COLO668 (cell line): Measurements from ENCODE around the gene JMJD8.

Source experiments
- DNase-seq: peaks from one replicate; lab custom pipeline; 2025; ENCODE audit not compliant: unreplicated experiment; lab: John Stamatoyannopoulos, UW

JMJD8 gene

DNA sequence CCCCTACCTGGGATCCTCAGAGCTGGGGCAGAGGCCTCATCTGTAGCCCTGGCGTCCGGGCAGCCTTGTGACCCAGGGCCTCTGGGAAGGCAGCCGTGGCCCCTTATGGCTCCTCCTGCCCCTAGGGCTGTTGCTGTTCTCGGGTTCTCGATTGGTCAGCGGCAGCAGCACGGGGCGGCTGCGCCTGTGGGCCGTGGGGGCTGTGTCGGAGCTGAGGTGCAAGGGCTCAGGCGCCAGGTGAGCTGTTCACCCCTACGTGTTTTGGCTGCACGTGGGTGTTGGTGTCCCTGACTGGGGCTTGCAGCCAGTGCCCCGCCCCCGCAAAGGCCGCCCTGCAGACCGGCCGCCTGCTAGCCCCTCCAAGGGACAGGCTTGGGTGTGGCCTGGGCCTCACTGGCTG, 22.0 kb downstream of the JMJD8 start:
- no peak for DNase-seq

DNA sequence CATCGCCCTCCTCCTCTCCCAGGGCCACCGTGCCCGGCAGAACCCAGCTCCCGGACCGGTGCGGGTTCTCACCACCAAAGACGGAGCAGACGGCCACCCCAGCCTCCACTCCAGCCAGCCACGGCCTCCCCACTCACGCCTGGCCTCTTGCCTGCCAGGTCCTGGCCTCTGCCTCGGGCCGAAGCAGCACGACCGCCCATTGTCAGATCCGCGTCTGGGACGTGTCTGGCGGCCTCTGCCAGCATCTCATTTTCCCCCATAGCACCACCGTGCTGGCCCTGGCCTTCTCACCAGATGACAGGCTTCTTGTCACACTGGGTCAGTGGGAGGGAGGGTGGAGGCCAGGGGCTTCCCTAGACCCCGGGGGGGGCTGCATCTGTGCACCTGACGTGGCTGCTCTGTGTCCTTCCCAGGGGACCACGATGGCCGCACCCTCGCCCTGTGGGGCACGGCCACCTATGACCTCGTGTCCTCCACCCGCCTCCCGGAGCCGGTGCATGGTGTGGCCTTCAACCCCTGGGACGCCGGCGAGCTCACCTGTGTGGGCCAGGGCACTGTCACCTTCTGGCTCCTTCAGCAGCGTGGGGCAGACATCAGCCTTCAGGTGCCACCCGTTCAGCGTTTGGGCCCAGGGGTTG, 22.8 kb downstream of the JMJD8 start:
- DNase-seq = no peak

DNA sequence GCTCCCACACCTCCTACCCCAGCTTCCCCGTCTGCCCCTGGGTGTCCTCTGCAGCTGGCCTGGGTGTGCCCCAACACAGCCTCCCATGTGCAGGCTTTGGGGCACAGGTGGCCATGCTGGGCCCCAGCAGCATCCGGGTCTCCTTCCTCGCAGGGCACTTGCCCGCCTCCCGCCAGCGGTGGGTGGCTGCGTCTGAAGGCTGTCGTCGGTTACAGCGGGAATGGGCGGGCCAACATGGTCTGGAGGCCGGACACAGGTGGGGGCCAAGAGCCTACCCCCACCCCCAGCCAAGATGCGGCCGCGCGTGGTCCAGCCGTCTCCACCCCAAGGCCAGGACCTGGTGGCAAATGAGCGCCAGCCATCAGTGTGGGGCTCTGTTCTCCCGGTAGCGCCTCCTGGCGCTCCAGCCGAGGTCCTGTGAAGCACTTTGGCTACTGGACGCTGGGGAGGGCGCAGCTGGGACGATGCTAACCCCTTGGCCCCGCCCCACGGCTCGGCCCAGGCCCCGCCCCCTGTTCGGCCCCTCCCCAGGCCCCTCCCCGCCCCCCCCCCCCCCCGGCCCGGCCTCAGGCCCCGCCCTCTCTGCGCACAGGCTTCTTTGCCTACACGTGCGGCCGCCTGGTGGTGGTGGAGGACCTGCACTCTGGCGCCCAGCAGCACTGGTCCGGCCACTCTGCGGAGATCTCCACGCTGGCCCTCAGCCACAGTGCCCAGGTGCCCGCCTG, 23.5 kb downstream of the JMJD8 start:
- DNase-seq = peak; percentile 79

DNA sequence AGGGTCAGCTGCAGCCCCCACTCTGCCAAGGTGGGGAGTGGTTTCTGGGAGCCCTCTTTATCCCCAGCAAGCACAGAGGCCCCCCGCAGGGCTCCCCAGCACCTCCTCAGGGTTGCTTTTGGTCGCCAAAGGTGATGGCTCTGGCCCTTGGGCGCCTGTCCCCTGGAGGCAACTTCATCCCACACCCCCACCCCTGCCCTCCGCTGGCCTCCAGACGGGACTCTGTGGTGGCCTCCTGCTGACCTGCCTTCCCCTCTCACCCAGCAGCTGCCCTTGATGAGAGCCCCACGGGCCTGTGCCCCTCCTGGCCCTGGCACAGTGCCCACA, 24.0 kb downstream of the JMJD8 start:
- no peak for DNase-seq

DNA sequence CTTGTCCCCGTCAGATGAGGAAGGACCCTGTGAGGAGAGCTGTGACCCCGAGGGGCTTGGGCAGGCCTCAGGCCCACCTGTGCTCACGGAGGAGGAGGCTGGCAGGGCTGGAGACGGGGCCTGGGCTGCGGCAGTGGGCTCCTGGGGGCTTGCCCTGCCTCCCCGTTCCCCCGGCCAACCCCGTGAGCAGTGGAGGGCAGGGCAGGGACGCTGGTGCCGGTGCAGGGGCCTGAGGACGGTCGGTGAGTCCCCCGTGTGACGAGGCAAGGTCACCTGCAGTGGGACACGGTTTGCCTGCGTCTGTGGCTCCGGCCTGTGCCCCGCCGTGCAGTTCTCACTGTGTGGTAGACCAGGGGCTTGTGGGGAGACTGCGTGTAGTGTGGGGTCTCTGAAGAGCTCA, 24.5 kb downstream of the JMJD8 start:
- DNase-seq = no peak

DNA sequence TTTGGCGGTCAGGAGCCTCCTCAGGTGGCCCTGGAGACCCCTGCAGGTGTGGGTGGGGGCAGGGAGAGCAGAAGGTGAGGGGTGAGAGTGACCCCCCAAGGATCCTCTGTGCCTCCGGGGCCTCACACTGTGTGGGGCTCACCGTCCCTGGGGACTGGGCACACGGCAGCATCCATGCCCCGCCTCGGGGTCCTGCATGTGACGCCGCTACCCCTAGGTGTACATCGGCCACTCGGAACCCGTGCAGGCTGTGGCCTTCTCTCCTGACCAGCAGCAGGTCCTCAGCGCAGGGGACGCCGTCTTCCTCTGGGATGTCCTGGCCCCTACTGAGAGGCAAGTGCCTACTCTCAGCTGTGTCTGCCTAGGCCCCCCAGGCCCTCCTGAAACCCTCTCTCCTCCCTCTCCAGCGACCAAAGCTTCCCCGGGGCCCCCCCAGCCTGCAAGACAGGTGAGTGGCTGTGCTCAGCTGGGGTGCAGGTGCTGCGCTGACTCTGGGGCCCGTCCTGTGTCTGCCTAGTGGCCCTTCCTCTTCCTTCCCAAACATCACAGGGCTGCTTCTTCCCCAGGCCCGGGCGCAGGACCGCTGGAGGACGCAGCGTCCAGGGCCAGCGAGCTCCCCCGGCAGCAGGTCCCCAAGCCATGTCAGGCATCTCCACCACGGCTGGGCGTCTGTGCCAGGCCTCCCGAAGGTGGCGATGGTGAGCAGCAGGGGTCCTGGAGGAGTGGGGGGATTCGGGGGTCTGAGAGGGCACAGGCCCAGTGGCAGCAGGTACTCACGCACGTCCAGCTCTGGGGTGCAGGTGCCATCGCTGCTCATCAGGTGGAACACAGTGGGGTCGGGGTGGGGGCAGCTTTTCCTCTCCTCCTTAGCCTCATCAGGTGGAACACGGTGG, 25.2 kb downstream of the JMJD8 start:
- DNase-seq = no peak

DNA sequence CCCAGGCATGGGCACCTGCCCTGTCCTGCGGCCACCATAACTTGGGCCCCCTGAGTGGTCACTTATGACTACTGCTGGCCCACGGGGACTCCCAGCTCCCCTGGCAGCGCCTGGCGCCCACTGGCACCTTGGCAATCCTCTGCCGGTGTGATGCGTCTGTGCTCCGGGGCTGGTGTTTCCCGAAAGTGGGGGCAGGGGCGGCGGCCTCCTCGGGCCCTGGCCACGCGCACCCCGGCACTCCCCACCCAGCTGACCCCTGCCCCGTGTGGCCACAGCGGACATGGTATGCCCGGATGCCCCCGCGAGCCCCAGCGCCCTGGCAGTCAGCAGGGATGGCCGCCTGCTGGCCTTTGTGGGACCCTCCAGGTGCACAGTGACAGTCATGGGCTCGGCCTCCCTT, 26.6 kb downstream of the JMJD8 start:
- DNase-seq = no peak

DNA sequence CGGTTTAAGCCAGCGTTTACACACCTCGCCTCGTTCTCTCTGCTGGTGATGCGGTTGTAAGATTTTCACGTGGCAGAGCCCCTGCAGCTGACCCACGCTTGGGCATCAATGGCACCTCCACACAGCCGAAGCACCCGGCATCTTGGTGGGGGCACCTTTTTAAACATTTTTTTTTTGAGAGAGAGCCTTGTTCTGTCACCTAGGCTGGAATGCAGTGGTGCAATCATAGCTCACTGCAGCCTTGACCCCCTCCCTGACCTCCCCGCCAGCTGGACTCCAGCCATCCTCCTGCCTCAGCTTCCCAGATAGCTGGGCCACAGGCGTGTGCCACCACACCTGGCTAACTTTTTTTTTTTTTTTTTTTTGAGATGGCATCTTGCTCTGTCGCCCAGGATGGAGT, 30.1 kb downstream of the JMJD8 start:
- DNase-seq = no peak

DNA sequence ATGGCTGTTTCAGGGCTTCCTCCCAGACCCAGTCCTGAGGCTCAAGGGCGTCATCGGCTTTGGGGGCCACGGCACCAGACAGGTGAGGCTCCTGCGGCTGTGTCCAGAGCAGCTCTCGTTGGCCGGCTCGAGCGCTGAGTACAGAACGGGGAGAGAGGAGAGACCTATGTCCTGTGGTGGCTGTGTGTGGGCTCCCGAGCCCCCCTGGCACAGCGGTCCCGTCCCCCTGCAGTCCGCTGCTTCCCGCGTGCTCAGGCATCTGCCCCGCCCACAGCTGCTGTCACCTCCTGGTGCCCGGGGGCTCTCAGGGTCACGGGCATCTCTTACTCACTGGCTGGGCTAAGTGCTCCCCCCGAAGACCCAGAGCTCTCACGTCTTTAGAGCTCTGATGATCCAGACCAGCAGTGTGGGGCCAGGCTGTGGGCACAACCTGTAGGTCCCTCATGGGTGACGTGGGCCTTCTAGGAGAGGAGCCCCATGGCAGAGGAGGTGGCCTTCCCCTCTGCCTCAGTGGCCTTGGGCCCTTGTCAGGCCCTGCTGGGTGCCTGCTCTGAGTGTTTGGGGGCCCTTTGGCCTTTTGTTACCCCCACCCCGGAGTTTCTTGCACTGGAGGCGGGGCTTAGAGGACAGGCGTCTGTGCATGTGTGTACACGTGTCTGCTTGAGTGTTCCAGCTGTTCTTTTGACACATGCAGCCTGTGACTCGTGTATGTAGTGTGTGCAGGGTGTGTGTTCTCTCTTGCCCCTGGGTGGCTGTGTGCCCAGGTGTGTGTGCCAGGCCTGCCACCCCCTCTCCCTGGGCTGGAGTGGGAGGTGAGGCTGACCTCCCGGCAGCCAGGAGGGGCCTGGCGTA, 31.5 kb downstream of the JMJD8 start:
- no peak for DNase-seq

DNA sequence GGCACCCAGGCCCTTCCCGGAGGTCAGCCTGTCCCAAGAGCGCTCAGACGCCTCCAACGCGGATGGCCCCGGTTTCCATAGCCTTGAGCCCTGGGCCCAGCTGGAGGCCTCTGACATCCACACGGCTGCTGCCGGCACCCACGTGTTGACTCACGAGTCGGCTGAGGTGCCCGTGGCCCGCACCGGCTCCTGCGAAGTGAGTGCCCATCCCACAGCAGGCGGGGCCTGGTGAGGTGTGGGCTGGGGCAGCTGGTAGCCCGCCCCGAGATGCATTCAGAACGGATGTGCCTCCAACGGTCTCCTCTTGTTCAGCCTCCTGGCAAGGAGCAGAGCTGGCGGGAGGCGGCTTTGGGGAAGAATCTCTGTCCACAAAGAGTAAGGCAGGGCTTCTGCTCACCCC, 32.3 kb downstream of the JMJD8 start:
- DNase-seq = no peak

DNA sequence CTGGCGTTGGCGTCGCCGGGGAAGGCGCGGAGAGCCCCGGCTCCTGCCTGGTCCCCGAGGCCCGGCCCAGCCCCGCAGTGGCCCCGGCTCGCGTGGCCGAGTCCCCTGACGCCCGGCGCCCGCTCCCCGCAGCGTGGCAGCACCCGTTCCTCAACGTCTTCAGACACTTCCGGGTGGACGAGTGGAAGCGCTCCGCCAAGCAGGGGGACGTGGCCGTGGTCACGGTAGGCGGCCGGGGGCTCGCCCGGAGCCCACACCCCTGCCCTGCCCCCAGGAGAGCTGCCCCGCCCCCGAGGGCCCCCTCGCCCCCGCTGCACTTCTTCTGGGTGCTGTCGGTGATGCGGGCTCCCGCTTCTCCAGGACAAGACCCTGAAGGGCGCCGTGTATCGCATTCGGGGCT, 34.5 kb downstream of the JMJD8 start:
- DNase-seq = peak; percentile 55

DNA sequence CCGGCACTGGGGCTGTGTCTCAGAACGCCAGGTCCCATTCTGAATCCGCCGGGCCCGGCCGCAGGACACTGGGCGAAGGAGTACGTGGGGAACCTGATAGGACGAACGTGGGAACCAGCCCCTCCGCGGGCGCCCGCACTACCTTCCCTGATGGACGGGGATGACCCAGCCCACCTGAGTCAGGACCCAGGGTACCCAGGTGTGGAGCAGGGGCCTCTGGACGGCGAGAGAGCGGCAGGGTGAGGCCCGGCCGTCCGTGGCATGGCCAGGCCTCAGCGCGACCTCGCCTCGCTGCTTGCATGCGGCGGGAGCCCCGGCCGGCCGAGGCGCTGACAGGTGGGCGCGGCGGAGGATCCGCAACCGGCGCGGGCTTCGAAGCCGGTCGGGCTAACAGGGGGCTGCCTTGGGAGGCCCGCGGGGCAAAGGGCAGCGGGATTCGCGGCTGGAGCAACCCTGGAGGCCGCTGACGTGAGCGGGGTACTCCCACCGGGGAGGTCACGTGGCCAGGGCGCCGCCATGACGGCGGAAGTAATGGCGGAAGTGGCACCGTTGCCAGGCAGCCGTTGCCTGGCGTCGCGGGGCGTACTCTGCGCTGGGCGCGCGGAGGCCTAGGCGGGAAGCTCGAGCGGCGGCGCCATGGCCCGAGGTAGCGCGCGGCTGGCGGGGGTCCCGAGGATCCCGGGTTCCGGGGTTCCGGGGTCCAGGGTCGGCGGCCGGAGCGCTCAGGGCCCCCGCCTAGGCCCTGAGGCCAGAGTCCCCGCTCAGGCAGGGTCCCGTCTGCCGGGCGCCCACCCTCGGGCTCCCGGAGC, 35.1 kb downstream of the JMJD8 start, which contains the start of gene WDR90:
WDR90 (plus strand) TSS at position 585 of the 809 bp plus-strand sequence; CDS start at position 637, 52 bp downstream.
- DNase-seq = peak; percentile 97

DNA sequence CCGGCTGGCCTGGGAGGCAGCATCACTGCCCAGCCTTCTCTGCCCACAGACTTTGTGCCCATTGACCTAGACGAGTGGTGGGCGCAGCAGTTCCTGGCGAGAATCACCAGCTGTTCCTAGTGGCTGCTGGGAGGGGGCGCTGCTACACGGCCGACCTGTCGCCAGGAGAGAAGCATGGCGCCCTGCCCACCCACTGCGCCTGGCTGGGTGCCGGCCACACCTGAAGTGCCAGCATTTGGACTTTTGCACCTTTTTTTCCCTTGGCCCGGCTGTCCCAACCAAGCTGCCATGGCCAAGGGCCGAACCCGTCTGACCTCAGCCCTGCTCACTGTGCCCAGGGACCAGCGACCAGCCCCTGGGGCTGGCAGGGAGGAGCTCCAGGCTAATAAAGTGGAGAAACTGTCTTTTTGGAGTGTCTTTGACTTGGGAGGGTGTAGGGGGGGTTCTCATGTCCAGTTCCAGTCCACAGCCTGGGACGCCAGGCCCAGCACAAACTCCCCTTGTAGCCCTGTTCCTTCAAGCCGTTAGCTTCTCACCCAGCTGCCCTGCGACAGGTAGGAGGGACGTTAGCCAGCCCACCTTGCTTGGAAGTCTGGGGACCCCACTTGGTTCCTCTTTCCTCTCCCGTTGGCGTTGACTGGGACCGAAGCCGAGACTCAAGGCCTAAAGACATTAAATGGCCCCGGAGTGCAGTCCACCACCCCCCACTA, 35.9 kb downstream of the JMJD8 start:
- peak; percentile 79 for DNase-seq

DNA sequence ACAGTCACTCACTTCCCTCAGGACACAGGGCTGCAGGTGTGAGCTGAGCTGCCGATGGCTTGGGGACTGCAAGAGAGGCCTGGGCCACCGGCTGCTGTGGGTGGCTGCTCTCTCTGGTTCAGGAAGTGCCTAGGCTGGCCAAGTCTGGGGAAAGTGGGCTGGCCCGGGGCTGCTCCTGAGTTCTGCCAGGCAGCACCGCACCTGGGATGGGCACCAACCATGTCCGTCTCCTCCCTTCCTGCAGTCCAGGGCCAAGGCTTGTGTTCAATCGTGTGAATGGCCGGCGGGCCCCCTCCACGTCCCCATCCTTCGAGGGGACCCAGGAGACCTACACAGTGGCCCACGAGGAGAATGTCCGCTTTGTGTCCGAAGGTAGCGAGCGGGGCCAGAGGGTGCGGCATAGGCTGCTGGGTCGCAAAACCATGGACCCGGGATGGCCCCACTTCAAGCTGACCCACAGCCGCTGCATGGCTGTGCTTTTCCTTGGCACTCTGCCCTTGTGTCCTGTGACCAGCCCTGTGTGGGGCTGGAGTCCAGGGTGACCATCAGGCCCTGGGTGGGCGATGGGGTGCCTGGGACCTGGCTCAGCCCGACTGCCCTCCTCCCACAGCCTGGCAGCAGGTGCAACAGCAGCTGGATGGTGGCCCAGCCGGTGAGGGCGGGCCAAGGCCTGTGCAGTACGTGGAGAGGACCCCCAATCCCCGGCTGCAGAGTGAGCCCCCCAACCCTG, 36.8 kb downstream of the JMJD8 start:
- DNase-seq = peak; percentile 48

DNA sequence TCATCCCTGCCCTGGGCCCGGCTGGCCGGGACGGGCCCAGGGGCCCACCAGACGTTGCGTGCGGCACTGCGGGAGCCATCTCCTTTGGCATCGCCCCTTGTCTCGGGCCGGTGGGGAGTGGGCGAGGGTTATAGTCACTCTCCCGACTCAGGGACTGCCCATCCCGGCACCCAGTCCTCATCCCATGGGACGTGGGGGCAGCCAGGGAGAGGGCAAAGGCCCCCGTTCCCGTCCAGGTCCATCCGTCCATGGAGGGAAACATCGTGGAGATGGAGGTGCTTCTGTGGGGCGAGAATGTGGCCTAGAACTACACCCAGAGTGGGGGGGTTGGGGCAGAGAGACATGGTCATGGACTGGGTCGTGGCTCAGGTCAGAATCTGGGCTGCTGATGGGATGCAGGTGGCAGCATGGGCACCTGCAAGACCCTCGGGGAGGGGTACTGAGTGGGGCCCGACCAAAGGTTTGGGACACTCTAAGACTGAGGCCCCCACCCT, 37.4 kb downstream of the JMJD8 start:
- DNase-seq = no peak

DNA sequence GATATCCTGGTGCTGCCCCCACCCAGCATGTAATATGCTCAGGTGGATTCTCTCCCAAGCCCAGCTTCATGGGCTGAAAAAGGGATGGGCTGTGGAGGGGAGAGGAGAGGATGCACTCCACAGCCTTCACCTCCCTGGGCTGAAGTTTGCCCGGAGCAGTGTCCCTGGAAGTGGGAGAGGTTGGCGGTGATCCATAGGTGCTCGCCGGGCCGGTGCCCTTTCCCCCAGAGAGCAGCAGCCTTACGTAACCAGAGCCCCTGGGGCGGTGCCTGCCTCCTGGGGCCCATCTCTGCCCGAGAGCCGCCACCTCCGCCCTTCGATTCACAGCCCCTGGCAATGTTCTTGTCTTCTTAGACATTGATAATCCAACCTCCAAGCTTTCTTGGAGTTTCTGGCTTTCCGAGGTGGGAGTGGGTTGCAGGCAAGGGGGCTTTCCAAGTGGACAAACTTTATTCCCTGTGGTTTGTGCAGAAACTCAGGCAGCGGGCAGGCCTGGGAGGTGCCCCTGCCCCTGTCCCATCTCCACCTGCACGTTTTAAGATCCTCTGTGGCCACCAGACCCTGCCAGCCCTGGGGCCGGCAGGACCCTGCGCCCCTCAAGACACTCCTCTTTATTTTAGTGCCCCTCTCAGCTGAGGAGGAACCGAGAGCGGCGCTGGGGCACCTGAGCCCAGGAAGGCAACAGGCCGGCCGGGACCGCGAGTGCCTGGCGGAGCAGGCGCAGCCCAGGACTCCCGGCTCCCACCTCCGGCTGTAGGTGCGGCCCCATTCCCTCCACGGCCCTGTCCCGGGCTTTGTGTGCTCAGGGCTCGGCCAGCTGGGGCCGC, 38.1 kb downstream of the JMJD8 start:
- DNase-seq = peak; percentile 22

DNA sequence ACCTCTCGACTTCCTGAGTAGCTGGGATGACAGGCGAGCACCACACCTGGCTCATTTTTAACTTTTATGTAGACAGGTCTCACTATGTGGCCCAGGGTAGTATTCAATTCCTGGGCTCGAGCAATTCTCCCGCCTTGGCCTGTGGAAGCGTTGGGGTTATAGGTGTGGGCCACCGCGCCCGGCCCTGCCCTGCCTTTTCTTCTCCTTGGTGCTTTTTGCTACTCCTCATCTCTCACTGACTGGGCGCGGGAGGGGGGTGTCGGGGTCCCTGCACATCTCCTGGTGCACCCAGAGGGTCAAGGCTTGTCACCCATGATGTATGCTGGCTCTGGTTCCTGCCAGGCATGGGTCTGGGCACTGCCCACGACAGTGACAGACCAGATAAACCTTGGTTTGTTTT, 39.6 kb downstream of the JMJD8 start:
- no peak for DNase-seq

DNA sequence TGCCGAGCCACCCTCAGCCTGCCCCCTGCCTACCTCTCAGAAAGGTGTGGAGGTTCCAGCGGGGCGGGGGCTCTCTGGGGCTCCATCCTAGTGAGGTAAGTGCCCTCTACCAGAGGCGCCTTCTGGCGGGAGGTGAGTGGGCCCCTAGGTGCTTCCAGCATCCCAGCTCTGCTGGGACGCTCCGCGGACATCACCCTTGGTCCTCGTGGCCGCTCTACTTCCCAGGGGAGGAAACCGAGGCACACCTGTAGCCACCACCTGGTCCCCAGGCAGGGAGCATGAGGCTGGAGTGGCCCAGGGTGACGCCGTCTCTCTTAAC, 41.1 kb downstream of the JMJD8 start:
- DNase-seq = peak; percentile 26
